Liver (tissue), 9 donors: ENCODE measurements around the gene TCF12. TPM values are rescaled to one million over a fixed set of nuclear protein-coding genes. Genes with fewer than 3 reads are reported as not detected.

Experiments
- DNase-seq: peaks from one replicate; pipeline ENCODE4 v3.0.0-alpha.2; 2017; ENCODE audit warnings: low spot score
- H3K27ac ChIP-seq, 2 donors: one replicate each; pipeline ENCODE4 v1.7.0; 2013; ENCODE audit warnings: inconsistent platforms in 2 of 2, low read length in 2 of 2, control low read depth in 1 of 2, low read depth in 1 of 2, mild to moderate bottlenecking in 1 of 2
- H3K27me3 ChIP-seq, 4 donors: one replicate each; pipeline versions ENCODE4 v1.6.1 to v1.7.0; 2013; ENCODE audit warnings: low read length in 3 of 4, inconsistent platforms in 1 of 4, mild to moderate bottlenecking in 1 of 4, moderate library complexity in 1 of 4; ENCODE audit not compliant: control insufficient read depth in 4 of 4, insufficient read depth in 4 of 4
- H3K36me3 ChIP-seq, 4 donors: one replicate each; pipeline versions ENCODE4 v1.6.1 to v1.7.0; 2013; ENCODE audit warnings: low read length in 3 of 4, mild to moderate bottlenecking in 3 of 4, low read depth in 1 of 4, moderate library complexity in 1 of 4; ENCODE audit not compliant: control insufficient read depth in 4 of 4, insufficient read depth in 3 of 4
- H3K4me1 ChIP-seq, 4 donors: one replicate each; pipeline versions ENCODE4 v1.6.1 to v1.7.0; 2013; ENCODE audit warnings: low read length in 3 of 4, mild to moderate bottlenecking in 3 of 4, moderate library complexity in 1 of 4; ENCODE audit not compliant: control insufficient read depth in 4 of 4, insufficient read depth in 4 of 4
- H3K4me3 ChIP-seq, 3 donors: one replicate each; pipeline versions ENCODE4 v1.6.1 to v1.7.0; 2013; ENCODE audit warnings: low read length in 3 of 3, control low read depth in 1 of 3, low read depth in 1 of 3, mild to moderate bottlenecking in 1 of 3
- H3K9ac ChIP-seq, 2 donors: one replicate each; pipeline ENCODE4 v1.7.0; 2013; ENCODE audit warnings: low read length in 2 of 2, mild to moderate bottlenecking in 2 of 2, moderate library complexity in 2 of 2, control low read depth in 1 of 2, low read depth in 1 of 2
- H3K9me3 ChIP-seq, 4 donors: one replicate each; pipeline versions ENCODE4 v1.6.1 to v1.7.0; 2013; ENCODE audit warnings: low read length in 3 of 4; ENCODE audit not compliant: control insufficient read depth in 4 of 4
- EGR1 ChIP-seq, 2 donors: IDR thresholded peaks; 2 replicates each; pipeline ENCODE4 v1.6.1; 2016 to 2018; ENCODE audit warnings: antibody characterized with exemption in 2 of 2, low read depth in 2 of 2
- FOXA1 ChIP-seq: IDR thresholded peaks from 2 replicates; pipeline ENCODE4 v1.6.1; 2016; ENCODE audit warnings: antibody characterized with exemption
- FOXA2 ChIP-seq: IDR thresholded peaks from 2 replicates; pipeline ENCODE4 v1.6.1; 2016; ENCODE audit warnings: antibody characterized with exemption
- GABPA ChIP-seq, 2 donors: IDR thresholded peaks in 1 of 2; conservative IDR thresholded peaks in 1 of 2; 2 replicates each; pipeline ENCODE4 v1.6.1; 2016; ENCODE audit warnings: antibody characterized with exemption in 2 of 2, mild to moderate bottlenecking in 1 of 2, moderate library complexity in 1 of 2
- HNF4A ChIP-seq, 2 donors: conservative IDR thresholded peaks; 2 replicates each; pipeline ENCODE4 v1.6.1; 2016; ENCODE audit warnings: antibody characterized with exemption in 2 of 2, mild to moderate bottlenecking in 2 of 2
- HNF4G ChIP-seq: IDR thresholded peaks from 2 replicates; pipeline ENCODE4 v1.6.1; 2016; ENCODE audit warnings: antibody characterized with exemption
- JUND ChIP-seq, 2 donors: IDR thresholded peaks; 2 replicates each; pipeline ENCODE4 v1.6.1; 2016; ENCODE audit warnings: antibody characterized with exemption in 2 of 2
- MAX ChIP-seq: IDR thresholded peaks from 2 replicates; pipeline ENCODE4 v1.6.1; 2016; ENCODE audit warnings: antibody characterized with exemption
- NR2F2 ChIP-seq: IDR thresholded peaks from 2 replicates; pipeline ENCODE4 v1.6.1; 2016; ENCODE audit warnings: antibody characterized with exemption
- RAD21 ChIP-seq, 2 donors: IDR thresholded peaks; 2 replicates each; pipeline ENCODE4 v1.6.1; 2016; ENCODE audit warnings: antibody characterized with exemption in 2 of 2, mild to moderate bottlenecking in 2 of 2
- RXRA ChIP-seq, 2 donors: IDR thresholded peaks; 2 replicates each; pipeline ENCODE4 v1.6.1; 2017 to 2018; ENCODE audit warnings: antibody characterized with exemption in 2 of 2, mild to moderate bottlenecking in 1 of 2
- SP1 ChIP-seq: IDR thresholded peaks from 2 replicates; pipeline ENCODE4 v1.6.1; 2018; ENCODE audit warnings: antibody characterized with exemption, mild to moderate bottlenecking
- TAF1 ChIP-seq: conservative IDR thresholded peaks from 2 replicates; pipeline ENCODE4 v1.6.1; 2016; ENCODE audit warnings: antibody characterized with exemption, mild to moderate bottlenecking
- YY1 ChIP-seq: IDR thresholded peaks from 2 replicates; pipeline ENCODE4 v1.6.1; 2016; ENCODE audit warnings: antibody characterized with exemption, mild to moderate bottlenecking
- ZBTB33 ChIP-seq: IDR thresholded peaks from 2 replicates; pipeline ENCODE4 v1.6.1; 2016; ENCODE audit warnings: antibody characterized with exemption
- WGBS: extraction: QIAGEN DNeasy Blood & Tissue Kit; methylation state at CpG from one replicate; pipeline ENCODE4 v1.1.7; 2013; 5-methylcytosine and 5-hydroxymethylcytosine counted together
- polyA plus RNA-seq, 2 donors: library from polyadenylated mRNA; stranded (reverse) in 1 of 2; unstranded in 1 of 2; fragments of 200-250 nt in 1 of 2; fragments of >200 nt in 1 of 2; fragmentation: Nextera tagmentation in 1 of 2; extraction: Ambion mirVana in 1 of 2; gene quantifications; one replicate each; pipeline versions ENCODE4 v1.2.1 to v1.2.3, GENCODE V29; 2013 to 2015
- total RNA-seq, 2 donors: library from RNA; depleted of rRNA; stranded (reverse); fragments of >200 nt; gene quantifications; one replicate each; pipeline ENCODE4 v1.2.3, GENCODE V29; 2014
- TF ChIP-seq, protein P1 (sequence below): fragments of 150-350 bp; IDR thresholded peaks from 2 replicates; pipeline ENCODE4 v1.5.1; 2017; ENCODE audit warnings: improper control_type of control experiment, low read depth, low read length; ENCODE audit not compliant: missing input control
- TF ChIP-seq, protein P2 (sequence below): IDR thresholded peaks from 2 replicates; pipeline ENCODE4 v1.6.1; 2016; ENCODE audit warnings: antibody characterized with exemption
- donor health status: healthy.
- donor health status: healthy.
- donor health status: healthy.
- donor health status: healthy.
- donor health status: healthy.

TCF12 gene
- total and polyA plus RNA-seq, 4 donors, result 8.7 to 38.3 (median 22.3) TPM

DNA sequence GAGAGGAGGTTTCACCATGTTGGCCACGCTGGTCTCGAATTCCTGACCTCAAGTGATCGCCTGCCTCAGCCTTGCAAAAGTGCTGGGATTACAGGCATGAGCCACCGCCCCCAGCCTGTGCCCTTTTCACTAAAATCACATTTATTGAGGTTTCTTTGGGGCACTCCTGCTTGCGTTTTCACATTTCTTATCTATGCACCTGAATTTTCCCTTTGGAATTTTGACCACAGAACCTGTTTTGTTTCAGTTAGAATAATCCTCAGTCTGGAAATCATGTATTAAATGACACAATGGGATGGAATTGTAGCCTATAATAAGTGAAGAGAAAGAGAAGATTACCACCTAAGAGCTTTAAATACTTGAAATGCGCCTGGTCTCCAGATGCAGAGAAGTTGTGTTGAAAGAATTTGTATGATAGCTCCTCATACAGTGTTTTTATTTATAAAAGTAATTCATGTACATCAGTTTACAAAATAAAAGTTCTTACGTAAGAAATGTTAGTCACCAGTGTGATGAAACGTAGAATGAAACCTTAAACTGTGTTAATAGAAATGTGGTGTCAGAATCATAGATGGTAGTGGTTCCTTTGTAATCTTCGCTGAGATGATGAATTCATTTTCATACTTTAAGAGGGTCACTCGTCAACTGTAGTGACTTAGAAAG is 107.0 kb downstream of the TCF12 start:
- no peaks in the 10 kb centered on the region for H3K36me3 ChIP-seq
- H3K4me3 ChIP-seq, result no peak overlapping the region
- H3K27me3 ChIP-seq, result no peaks in the 10 kb centered on the region
- no peaks in the 10 kb centered on the region for H3K9me3 ChIP-seq
- TF ChIP-seq HNF4G (no peak), RXRA (IDR thresholded peaks at IDR 0.05) (no peak)
- 91% methylated on average over 10 of the region's 10 CpGs for WGBS
- DNase-seq, result no peak
- no peak overlapping the region for H3K27ac ChIP-seq
- no peak overlapping the region for H3K9ac ChIP-seq
- H3K4me1 ChIP-seq, result peaks cover 0 to 4% (median 1%) of the 10 kb centered on the region in 4 donors

DNA sequence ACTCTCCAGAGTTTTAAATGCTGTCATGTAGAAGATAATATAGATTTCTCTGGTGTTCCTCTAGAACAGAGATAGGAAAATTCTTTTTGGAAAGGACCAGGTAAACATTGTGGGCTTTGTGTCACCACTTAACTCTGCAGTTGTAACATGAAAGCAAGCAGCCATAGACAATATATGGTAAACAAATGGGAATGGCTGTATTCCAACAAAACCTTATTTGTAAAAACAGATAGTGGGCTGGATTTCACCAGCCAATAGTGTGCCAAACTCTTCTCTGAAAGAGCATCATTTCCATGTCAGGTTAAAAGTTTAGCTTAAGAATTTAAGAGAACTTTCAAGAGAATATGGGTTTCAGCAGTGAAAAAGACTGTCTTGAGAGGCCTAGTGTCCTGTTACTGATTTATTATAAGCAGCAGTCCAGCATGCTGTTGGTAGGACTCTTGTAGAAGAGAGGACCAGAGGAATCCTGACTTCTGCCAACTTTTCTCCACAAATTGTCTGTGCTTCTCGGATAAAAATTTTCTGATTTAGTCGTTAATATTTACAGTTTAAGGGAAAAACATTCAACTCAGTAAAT is 107.7 kb downstream of the TCF12 start:
- Histone ChIP-seq H3K9me3 (no peaks in the 10 kb centered on the region), H3K36me3 (no peaks in the 10 kb centered on the region), H3K4me1 (peaks cover 0 to 4% (median 1%) of the 10 kb centered on the region in 4 donors), H3K9ac (no peak overlapping the region), H3K4me3 (no peak overlapping the region), H3K27me3 (no peaks in the 10 kb centered on the region), H3K27ac (no peak overlapping the region)
- 90% methylated on average over 2 of the region's 2 CpGs for WGBS
- TF ChIP-seq JUND (IDR thresholded peaks at IDR 0.05) (no peak), EGR1 (IDR thresholded peaks at IDR 0.05; ENCODE audit: low read depth in 2 of 2) (no peak), FOXA2 (no peak), HNF4A (conservative IDR thresholded peaks at IDR 0.05) (no peak), SP1 (no peak), GABPA (IDR thresholded peaks at IDR 0.05 in 1 of 2, conservative IDR thresholded peaks at IDR 0.05 in 1 of 2) (no peak)
- TF ChIP-seq, protein P1, sequence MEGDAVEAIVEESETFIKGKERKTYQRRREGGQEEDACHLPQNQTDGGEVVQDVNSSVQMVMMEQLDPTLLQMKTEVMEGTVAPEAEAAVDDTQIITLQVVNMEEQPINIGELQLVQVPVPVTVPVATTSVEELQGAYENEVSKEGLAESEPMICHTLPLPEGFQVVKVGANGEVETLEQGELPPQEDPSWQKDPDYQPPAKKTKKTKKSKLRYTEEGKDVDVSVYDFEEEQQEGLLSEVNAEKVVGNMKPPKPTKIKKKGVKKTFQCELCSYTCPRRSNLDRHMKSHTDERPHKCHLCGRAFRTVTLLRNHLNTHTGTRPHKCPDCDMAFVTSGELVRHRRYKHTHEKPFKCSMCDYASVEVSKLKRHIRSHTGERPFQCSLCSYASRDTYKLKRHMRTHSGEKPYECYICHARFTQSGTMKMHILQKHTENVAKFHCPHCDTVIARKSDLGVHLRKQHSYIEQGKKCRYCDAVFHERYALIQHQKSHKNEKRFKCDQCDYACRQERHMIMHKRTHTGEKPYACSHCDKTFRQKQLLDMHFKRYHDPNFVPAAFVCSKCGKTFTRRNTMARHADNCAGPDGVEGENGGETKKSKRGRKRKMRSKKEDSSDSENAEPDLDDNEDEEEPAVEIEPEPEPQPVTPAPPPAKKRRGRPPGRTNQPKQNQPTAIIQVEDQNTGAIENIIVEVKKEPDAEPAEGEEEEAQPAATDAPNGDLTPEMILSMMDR, result no peak
- no peak for DNase-seq

DNA sequence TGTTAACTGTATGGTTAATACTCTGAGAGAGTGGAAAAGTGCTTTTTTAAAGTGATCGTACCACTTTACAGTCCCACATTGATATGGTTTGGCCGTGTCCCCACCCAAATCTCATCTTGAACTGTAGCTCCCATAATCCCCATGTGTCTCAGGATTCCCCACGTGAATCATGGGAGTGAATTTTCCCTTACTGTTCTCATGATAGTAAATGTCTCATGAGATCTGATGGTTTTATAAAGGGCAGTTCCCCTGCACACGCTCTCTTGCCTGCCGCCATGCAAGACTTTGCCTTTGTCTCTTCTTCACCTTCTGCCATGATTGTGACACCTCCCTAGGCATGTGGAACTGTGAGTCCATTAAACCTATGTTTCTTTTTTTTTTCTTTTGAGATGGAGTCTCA is 109.2 kb downstream of the TCF12 start:
- DNase-seq, result no peak
- no peak overlapping the region for H3K4me3 ChIP-seq
- H3K36me3 ChIP-seq, result no peaks in the 10 kb centered on the region
- no peak overlapping the region for H3K27ac ChIP-seq
- 98% methylated on average over 5 of the region's 5 CpGs for whole genome bisulfite sequencing
- H3K27me3 ChIP-seq, result no peaks in the 10 kb centered on the region
- H3K9ac ChIP-seq, result no peak overlapping the region
- peaks cover 0 to 4% (median 1%) of the 10 kb centered on the region in 4 donors for H3K4me1 ChIP-seq
- H3K9me3 ChIP-seq, result no peaks in the 10 kb centered on the region
- TF ChIP-seq HNF4G (no peak), RAD21 (IDR thresholded peaks at IDR 0.05) (no peak), EGR1 (IDR thresholded peaks at IDR 0.05; ENCODE audit: low read depth in 2 of 2) (no peak), FOXA1 (no peak), MAX (no peak), NR2F2 (no peak), HNF4A (conservative IDR thresholded peaks at IDR 0.05) (no peak), SP1 (no peak), JUND (IDR thresholded peaks at IDR 0.05) (no peak), YY1 (no peak), RXRA (IDR thresholded peaks at IDR 0.05) (no peak), GABPA (IDR thresholded peaks at IDR 0.05 in 1 of 2, conservative IDR thresholded peaks at IDR 0.05 in 1 of 2) (no peak), ZBTB33 (no peak), TAF1 (no peak)
- TF ChIP-seq, protein P2, sequence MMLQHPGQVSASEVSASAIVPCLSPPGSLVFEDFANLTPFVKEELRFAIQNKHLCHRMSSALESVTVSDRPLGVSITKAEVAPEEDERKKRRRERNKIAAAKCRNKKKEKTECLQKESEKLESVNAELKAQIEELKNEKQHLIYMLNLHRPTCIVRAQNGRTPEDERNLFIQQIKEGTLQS, result no peak
- TF ChIP-seq, protein P1, result no peak
